Germinal center (tissue), 1 donor: ENCODE data around the gene LARP1B.
"Not testable (repeated sequence)": the region's sequence is repeated elsewhere in the genome, so short reads cannot be mapped to it uniquely, and the experiment has no call there.

Experiments used
- DNase-seq: peaks from one replicate; pipeline ENCODE4 v3.0.0; 2012; ENCODE audit warnings: mixed read lengths, low spot score

Gene LARP1B

GRCh38 chr4:128060699-128061565 is at the start of gene LARP1B:
Gene LARP1B, plus strand, starts transcription at chr4:128061312. Its CDS starts 13,640 bp downstream, at chr4:128074952.
- DNase-seq, result peak; percentile 91

DNA sequence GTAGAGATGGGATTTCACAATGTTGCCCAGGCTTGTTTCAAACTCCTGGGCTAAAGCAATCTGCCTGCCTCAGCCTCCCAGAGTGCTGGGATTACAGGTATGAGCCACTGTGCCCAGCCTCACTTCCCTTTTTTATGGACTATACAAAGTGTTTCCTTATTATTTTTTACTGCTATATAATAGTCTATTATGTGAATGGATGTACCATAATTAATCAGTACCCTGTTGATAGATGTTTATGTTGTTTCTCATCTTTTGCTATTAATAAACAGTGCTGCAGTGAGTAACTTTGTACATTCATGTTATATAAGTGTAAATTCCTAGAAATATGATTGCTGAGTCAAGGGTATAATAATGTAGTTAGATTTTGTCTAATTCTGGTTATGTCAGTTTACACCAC is 35.8 kb upstream of the LARP1B start:
- DNase-seq, result no peak

DNA sequence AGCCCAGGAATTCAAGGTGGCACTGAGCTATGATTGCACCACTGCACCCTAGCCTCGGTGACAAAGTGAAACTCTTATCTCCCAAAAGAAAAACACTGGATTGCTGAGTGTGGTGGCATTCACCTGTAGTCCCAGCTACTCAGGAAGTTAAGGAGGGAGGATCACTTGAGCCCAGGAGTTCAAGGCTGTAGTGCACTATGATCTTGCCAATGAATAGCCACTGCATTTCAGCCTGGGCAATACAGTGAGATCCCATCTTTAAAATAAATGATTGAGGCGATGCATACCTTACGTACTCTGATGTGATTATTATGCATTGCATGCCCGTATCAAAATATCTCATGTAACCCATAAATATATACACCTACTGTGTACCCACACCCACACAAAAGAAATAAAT is 31.2 kb upstream of the LARP1B start:
- no peak for DNase-seq

GRCh38 chr4:128031756-128032384 is 29.2 kb upstream of the LARP1B start:
- no peak for DNase-seq

DNA sequence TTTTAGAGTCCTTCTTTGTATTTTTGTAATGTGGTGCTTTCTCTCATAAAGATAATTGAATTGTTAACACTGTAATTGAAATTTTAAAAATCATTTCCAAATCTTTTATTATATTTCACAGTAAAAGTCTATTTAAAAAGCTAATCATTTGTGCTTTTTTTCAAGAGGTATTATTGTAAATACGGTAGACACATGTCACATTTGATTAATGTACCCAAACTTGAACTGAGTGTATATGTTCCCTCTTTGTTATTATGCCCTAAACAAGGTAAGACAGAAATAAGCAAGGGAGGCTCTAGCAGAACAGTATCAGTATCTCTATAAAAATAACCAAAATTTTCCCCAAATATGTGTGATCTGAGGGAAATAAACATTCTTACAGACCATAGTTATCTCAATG is 21.5 kb upstream of the LARP1B start:
- no peak for DNase-seq

DNA sequence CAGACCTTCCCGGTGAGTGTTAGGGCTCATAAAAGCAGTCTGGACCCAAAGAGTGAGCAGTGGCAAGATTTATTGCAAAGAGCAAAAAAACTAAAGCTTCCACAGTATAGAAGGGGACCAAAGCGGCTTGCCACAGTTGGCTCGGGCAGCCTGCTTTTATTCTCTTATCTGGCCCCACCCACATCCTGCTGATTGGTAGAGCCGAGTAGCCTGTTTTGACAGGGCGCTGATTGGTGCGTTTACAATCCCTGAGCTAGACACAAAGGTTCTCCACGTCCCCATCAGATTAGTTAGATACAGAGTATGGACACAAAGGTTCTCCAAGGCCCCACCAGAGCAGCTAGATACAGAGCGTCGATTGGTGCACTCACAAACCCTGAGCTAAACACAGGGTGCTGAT is 14.1 kb upstream of the LARP1B start:
- not testable (repeated sequence) for DNase-seq

GRCh38 chr4:128047514-128047913 is 13.6 kb upstream of the LARP1B start:
- not testable (repeated sequence) for DNase-seq

GRCh38 chr4:128051229-128051628 is 9.9 kb upstream of the LARP1B start:
- not testable (repeated sequence) for DNase-seq

DNA sequence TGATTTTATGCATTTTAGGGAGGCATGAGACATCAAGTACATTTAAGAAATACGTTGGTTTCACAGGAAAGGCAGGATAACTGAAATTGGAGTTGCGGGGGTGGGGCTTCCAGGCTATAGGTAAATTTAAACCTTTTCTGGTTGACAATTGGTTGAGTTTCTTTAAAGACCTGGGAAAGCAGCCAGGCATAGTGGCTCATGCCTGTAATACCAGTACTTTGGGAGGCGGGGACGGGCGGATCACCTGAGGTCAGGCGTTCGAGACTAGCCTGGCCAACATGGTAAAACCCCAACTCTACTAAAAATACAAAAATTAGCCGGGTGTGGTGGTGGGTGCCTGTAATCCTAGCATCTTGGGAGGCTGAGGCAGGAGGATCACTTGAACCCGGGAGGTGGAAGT is 6.2 kb upstream of the LARP1B start:
- DNase-seq, result not testable (repeated sequence)

- not testable (repeated sequence) for DNase-seq
Observed at GRCh38 chr4:128055441-128056206, 5.5 kb upstream of the LARP1B start.

DNA sequence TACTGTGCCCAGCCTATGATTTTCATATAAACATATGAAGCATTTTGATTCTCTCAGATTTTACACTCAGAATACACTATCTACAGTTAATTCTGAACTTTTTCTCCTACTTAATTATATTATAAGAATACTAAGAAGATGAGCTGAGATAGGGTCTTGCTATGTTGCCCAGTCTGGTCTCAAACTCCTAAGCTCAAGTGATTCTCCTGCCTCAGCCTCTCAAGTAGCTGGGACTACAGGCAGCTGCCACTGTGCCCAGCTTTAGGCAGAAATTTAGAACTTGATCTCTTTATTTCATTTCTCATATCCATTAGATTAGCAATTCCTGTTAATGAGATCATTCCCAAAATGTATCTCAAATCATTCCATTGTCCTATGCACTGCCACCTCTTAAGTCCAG is 4.7 kb upstream of the LARP1B start:
- DNase-seq, result no peak

DNA sequence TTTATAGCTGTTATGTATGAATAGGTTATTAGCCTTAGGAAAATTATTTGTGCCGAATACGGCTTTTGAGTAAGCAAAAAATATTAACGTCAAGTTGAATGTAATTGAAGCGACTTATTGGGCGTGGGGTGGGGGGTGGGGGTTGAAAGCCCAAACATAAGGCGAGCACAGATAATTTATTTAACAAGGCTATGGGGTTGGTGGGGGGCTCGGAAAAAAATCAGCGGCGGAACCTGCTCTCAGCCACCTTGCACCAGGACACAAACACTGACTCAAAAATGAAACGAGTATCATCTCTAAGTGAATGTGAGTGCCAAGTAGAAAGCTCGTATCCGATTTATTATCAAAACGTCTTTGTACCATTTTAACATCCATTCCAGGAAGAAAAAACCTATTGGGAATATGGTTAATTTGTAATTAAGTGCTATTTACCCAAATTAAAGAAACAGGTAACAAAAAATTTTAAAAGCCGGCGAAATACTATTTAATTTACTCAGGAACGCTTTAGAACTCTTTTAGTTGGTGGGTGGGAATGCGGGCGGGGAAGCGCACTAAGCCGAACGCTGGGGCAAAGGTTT is 902 bp upstream of the LARP1B start:
- DNase-seq, result no peak

GRCh38 chr4:128061566-128062536 is 739 bp downstream of the LARP1B start:
- DNase-seq, result peak; percentile 66

GRCh38 chr4:128066453-128066820 is 5.3 kb downstream of the LARP1B start:
- DNase-seq, result not testable (repeated sequence)

GRCh38 chr4:128068918-128069317 is 7.8 kb downstream of the LARP1B start:
- DNase-seq, result peak; percentile 8

DNA sequence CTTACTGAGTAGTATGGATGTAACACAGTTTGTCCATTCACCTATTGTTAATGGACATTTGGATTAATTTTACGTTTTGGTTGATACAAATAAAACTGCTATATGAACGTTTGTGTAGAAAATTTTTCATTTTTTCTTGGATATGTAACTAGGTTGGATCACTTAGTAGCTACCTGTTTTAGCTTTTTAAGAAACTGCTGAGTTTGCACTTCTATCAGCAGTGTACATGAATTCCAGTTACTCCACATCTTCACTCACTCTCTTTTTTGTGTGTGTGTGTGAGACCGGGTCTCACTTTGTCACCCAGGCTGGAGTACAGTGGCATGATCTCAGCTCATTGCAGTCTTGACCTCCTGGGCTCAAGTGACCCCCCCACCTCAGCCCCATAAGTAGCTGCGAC is 15.4 kb downstream of the LARP1B start:
- no peak for DNase-seq

GRCh38 chr4:128095293-128095692 is 34.2 kb downstream of the LARP1B start:
- not testable (repeated sequence) for DNase-seq

DNA sequence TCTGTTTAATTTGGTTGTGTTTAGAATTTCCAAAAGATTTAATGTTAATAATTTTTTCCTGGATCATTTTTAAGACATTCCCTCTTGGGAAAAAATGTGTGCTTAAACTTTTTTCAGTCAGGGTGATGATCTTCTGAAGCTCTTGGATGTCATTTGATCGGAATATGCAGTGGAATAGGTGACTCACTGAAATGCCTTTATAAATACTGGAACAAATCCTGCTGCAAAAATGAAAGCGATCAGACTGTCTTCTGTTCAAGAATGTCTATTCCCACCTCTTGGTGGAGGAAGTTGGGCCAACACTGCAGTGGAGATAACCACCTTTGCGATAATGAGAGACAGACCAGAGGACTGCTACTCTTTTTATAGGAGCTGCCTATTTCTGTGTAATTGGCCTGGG is 46.7 kb downstream of the LARP1B start:
- no peak for DNase-seq

DNA sequence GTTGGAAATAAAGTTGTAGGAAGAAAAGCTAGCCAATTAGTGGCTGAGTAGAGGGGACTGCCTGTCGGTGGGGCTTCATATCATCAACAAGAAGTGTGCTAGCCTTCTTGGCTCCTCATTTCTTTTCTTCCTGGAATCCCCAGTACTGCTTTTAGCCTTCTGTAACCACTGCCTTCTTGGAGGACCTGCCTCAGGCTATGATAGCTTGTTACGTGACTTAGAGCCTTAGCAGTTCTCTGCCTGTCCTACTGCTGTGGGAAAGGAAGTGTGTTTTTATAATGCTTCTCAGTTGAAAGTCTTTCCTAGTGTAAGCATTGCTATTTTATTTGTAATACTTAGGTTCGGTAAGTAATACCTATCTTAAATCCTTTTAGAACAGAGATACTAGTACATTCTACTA is 61.9 kb downstream of the LARP1B start:
- DNase-seq, result no peak

DNA sequence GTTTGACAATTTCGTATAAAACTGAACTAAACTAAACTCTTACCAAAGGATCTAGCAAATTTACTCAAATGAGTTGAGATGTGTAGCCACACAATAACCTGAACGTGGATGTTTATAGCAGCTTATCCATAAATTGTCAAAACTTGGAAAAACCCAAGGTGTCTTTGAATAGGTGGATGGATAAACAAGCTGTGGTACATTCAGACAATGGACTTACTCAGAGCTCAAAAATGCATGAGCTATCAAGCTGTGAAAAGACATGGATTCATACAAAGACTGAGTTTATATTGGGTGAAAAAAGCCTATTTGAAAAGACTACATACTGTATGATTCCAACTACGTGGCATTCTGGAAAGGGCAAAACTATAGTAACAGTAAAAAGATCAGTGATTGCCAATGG is 69.5 kb downstream of the LARP1B start:
- no peak for DNase-seq

DNA sequence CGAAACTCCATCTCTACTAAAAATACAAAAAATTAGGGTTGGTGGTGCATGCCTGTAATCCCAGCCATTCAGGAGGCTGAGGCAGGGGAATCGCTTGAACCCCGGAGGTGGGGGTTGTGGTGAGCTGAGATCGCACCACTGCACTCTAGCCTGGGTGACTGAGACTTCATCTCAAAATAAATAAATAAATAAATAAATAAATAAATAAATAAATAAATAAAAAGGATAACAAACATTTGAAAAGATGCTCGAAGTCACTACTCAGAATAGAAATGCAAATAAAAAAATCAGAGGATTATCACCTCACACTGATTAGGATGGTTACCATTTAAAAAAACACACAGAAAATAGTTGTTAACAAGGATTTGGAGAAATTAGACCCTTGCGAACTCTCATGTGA is 73.8 kb downstream of the LARP1B start:
- no peak for DNase-seq
